B cell (primary cell): ENCODE data around the gene HSH2D. TPM values are rescaled to one million over a fixed set of nuclear protein-coding genes. Genes with fewer than 3 reads are reported as not detected.
A peak's percentile ranks its signal among the peaks of the same experiment; 100 is the strongest.

Experiments used
- ATAC-seq: fragments of 200-7000 bp; cut with Tn5 transposase; one replicate; pipeline ENCODE4 v1.10.0; 2021; ENCODE audit warnings: low read depth, mild to moderate bottlenecking, moderate number of reproducible peaks, moderate library complexity
- CTCF ChIA-PET: fragments of 350-600 bp; sonication (Branson Sonifier 250); formaldehyde crosslinking; loops from one replicate; lab custom pipeline; 2021; ENCODE audit warnings: antibody characterized with exemption, inconsistent platforms; lab: Charles Lee
- POLR2A ChIA-PET: fragments of 350-600 bp; sonication (Branson Sonifier 250); formaldehyde crosslinking; loops from one replicate; lab custom pipeline; 2021; ENCODE audit warnings: antibody characterized with exemption; lab: Charles Lee
- DNase-seq: peaks from one replicate; pipeline ENCODE4 v3.0.0; 2013
- H2AFZ ChIP-seq: 2 replicates; pipeline ENCODE4 v1.6.1; 2012; ENCODE audit warnings: mild to moderate bottlenecking, low read depth, low read length; ENCODE audit not compliant: insufficient read depth, poor library complexity, severe bottlenecking
- H3K27ac ChIP-seq, 2 donors: 1 replicate in 1 of 2; 2 replicates in 1 of 2; pipeline ENCODE4 v1.5.1; 2012 to 2013; ENCODE audit warnings: low read length in 2 of 2, mild to moderate bottlenecking in 2 of 2, moderate library complexity in 1 of 2
- H3K27me3 ChIP-seq, 4 experiments: fragments of 200-600 bp in 1 of 4; sonication (generic) in 1 of 4; replicated peaks in 1 of 4; 1 replicate in 2 of 4; 2 replicates in 2 of 4; pipeline versions ENCODE4 v1.6.1 to v1.7.0; 2013 to 2016; ENCODE audit warnings: low read length in 3 of 4, mild to moderate bottlenecking in 2 of 4, mixed read lengths in 1 of 4, moderate library complexity in 1 of 4; ENCODE audit not compliant: insufficient read depth in 4 of 4, control insufficient read depth in 3 of 4; ENCODE audit errors: control extremely low read depth in 1 of 4
- H3K36me3 ChIP-seq, 2 experiments: replicated peaks in 1 of 2; 1 replicate in 1 of 2; 2 replicates in 1 of 2; pipeline versions ENCODE4 v1.6.1 to v1.7.1; 2013; ENCODE audit warnings: low read length in 1 of 2; ENCODE audit not compliant: insufficient read depth in 2 of 2, control insufficient read depth in 1 of 2; ENCODE audit errors: control extremely low read depth in 1 of 2, extremely low read depth in 1 of 2
- H3K4me1 ChIP-seq, 2 donors: fragments of 200-600 bp in 1 of 2; sonication (generic) in 1 of 2; 1 replicate in 1 of 2; 2 replicates in 1 of 2; pipeline versions ENCODE4 v1.5.1 to v1.6.1; 2013 to 2017; ENCODE audit warnings: low read length in 2 of 2; ENCODE audit not compliant: control insufficient read depth in 2 of 2, insufficient read depth in 2 of 2
- H3K4me2 ChIP-seq: replicated peaks from 2 replicates; pipeline ENCODE3; 2012; ENCODE audit warnings: mild to moderate bottlenecking, low read depth, low read length; ENCODE audit not compliant: poor library complexity, severe bottlenecking
- H3K4me3 ChIP-seq, 5 experiments: fragments of 200-600 bp in 1 of 5; sonication (generic) in 1 of 5; 1 replicate in 3 of 5; 2 replicates in 2 of 5; pipeline versions ENCODE4 v1.5.1 to v1.7.0; 2011 to 2016; ENCODE audit warnings: low read length in 4 of 5, mild to moderate bottlenecking in 4 of 5, low read depth in 2 of 5, control low read depth in 1 of 5, moderate library complexity in 1 of 5; ENCODE audit not compliant: insufficient read depth in 1 of 5; ENCODE audit errors: control extremely low read depth in 1 of 5, extremely low read depth in 1 of 5
- H3K79me2 ChIP-seq: fragments of 200-600 bp; sonication (generic); one replicate; pipeline ENCODE4 v1.6.0; 2016; ENCODE audit warnings: low read length; ENCODE audit not compliant: control insufficient read depth, insufficient read depth
- H3K9ac ChIP-seq: fragments of 200-600 bp; sonication (generic); 2 replicates; pipeline ENCODE4 v1.6.1; 2017; ENCODE audit warnings: mild to moderate bottlenecking, low read length, moderate library complexity
- H3K9me3 ChIP-seq, 3 donors: one replicate each; pipeline versions ENCODE4 v1.6.1 to v1.7.1; 2013; ENCODE audit warnings: low read length in 2 of 3; ENCODE audit not compliant: control insufficient read depth in 2 of 3, insufficient read depth in 1 of 3; ENCODE audit errors: control extremely low read depth in 1 of 3
- H4K20me1 ChIP-seq: 2 replicates; pipeline ENCODE4 v1.6.0; 2012; ENCODE audit warnings: mild to moderate bottlenecking, low read length; ENCODE audit not compliant: insufficient read depth, control insufficient read depth, poor library complexity, severe bottlenecking
- H3K27ac Mint-ChIP-seq: one replicate; pipeline ENCODE4 v1.8.0; 2021; ENCODE audit warnings: mixed read lengths
- H3K27me3 Mint-ChIP-seq: one replicate; pipeline ENCODE4 v1.8.0; 2021; ENCODE audit warnings: mixed read lengths
- H3K4me1 Mint-ChIP-seq: one replicate; pipeline ENCODE4 v1.8.0; 2021; ENCODE audit warnings: mixed read lengths
- H3K4me3 Mint-ChIP-seq: one replicate; pipeline ENCODE4 v1.8.0; 2021; ENCODE audit warnings: mixed read lengths
- H3K9me3 Mint-ChIP-seq: one replicate; pipeline ENCODE4 v1.8.0; 2022; ENCODE audit warnings: mixed read lengths; ENCODE audit not compliant: insufficient read depth
- CTCF ChIP-seq: fragments of 200-600 bp; IDR thresholded peaks from one replicate; pipeline ENCODE4 v1.8.0; 2022; ENCODE audit warnings: antibody characterized with exemption, mild to moderate bottlenecking
- EZH2 ChIP-seq: IDR thresholded peaks from 2 replicates; pipeline ENCODE4 v1.6.1; 2012; ENCODE audit warnings: borderline replicate concordance, low read depth, mild to moderate bottlenecking, moderate library complexity, low read length; ENCODE audit not compliant: insufficient read depth, poor library complexity, severe bottlenecking
- WGBS: methylation state at CpG from one replicate; pipeline ENCODE4 v1.1.5; 2013; ENCODE audit warnings: missing lambda C conversion rate; ENCODE audit not compliant: insufficient coverage; 5-methylcytosine and 5-hydroxymethylcytosine counted together
- intact Hi-C: fragments of 100-400 bp; cut with micrococcal nuclease; formaldehyde crosslinking; loops from one replicate; pipeline ENCODE4 v1.10.0; 2022
- polyA plus RNA-seq: library from polyadenylated mRNA; depleted of rRNA; stranded (reverse); fragments of >200 nt; gene quantifications from 2 replicates; pipeline ENCODE4 v1.2.3, GENCODE V29; 2012
- total RNA-seq, 2 donors: library from RNA; stranded (reverse); fragments of 120-200 nt in 1 of 2; gene quantifications; 1 replicate in 1 of 2; 2 replicates in 1 of 2; pipeline versions ENCODE4 v1.2.3 to v1.2.4, GENCODE V29; 2013 to 2022

Gene HSH2D
- total and polyA plus RNA-seq, 2 donors (not counting 1 experiment from before 2014, with no cell fraction given) = 259 to 299 TPM

- Mint-ChIP-seq H3K4me3 (peak overlapping the region; percentile 44), H3K27me3 (no peaks in the 10 kb centered on the region), H3K4me1 (peaks cover 38% of the 10 kb centered on the region), H3K27ac (peak overlapping the region; percentile 80), H3K9me3 (no peaks in the 10 kb centered on the region)
- Histone ChIP-seq H3K79me2 (peaks cover 27% of the 10 kb centered on the region), H3K4me3 (peak overlapping the region in 1 of 5 experiments; percentile 9), H3K36me3 (peaks cover 0 to 75% of the 10 kb centered on the region in 2 experiments), H4K20me1 (peaks cover 70% of the 10 kb centered on the region), H3K9me3 (peaks cover 0 to 6% (median 0%) of the 10 kb centered on the region in 3 donors), H3K27me3 (no peaks in the 10 kb centered on the region), H3K4me1 (peaks cover 27 to 49% of the 10 kb centered on the region in 2 donors), H3K4me2 (peak overlapping the region; percentile 27), H2AFZ (no peak overlapping the region), H3K27ac (peak overlapping the region; percentile 29 to 42), H3K9ac (no peak overlapping the region)
- WGBS = 100% methylated on average over 1 of the region's 1 CpG
- no peak for TF ChIP-seq CTCF
- DNase-seq (no peak), ATAC-seq (no peak)
- POLR2A ChIA-PET = interaction anchor here (1.4 to 1.6 kb wide), 2 partner anchors 10 to 12 kb away, joined by 6 to 9 read pairs; partner anchors contain the start of gene HSH2D
- CTCF ChIA-PET = interaction anchor here (1.0 kb wide), 1 partner anchor 89 kb away, joined by 3 read pairs; no protein-coding TSS in a partner anchor
- intact Hi-C loops = no loop called here
Measured at GRCh38 chr19:16155128-16155527, 11.6 kb downstream of the HSH2D start.

GRCh38 chr19:16156904-16157303 lies 13.4 kb downstream of the HSH2D start:
- H4K20me1 ChIP-seq = peaks cover 52% of the 10 kb centered on the region
- H3K27ac ChIP-seq = no peak overlapping the region
- H3K4me1 ChIP-seq = peaks cover 20 to 37% of the 10 kb centered on the region in 2 donors
- Mint-ChIP-seq H3K4me1 (peaks cover 36% of the 10 kb centered on the region), H3K27me3 (no peaks in the 10 kb centered on the region), H3K4me3 (no peak overlapping the region), H3K9me3 (no peaks in the 10 kb centered on the region), H3K27ac (peak overlapping the region; percentile 20)
- H3K4me2 ChIP-seq = no peak overlapping the region
- CTCF ChIA-PET = interaction anchor here (0.6 to 1.9 kb wide), 2 partner anchors 39 to 391 kb away, joined by 4 to 5 read pairs; no protein-coding TSS in a partner anchor
- no peaks in the 10 kb centered on the region for H3K27me3 ChIP-seq
- peaks cover 0 to 60% of the 10 kb centered on the region in 2 experiments for H3K36me3 ChIP-seq
- H3K9me3 ChIP-seq = peaks cover 0 to 6% (median 0%) of the 10 kb centered on the region in 3 donors
- no peak for ATAC-seq
- H3K79me2 ChIP-seq = peaks cover 11% of the 10 kb centered on the region
- POLR2A ChIA-PET = interaction anchor here (0.6 to 1.7 kb wide), 4 partner anchors 13 to 16 kb away, joined by 3 to 9 read pairs (median 8); partner anchors contain the start of gene HSH2D
- no peak for DNase-seq
- no peak overlapping the region for H3K4me3 ChIP-seq
- H2AFZ ChIP-seq = no peak overlapping the region
- intact Hi-C loops = no loop called here
- no peak overlapping the region for H3K9ac ChIP-seq
- no peak for TF ChIP-seq CTCF
- no peak for TF ChIP-seq EZH2
- 80% methylated on average over 6 of the region's 6 CpGs for WGBS
